GM18517 (cell line): ENCODE measurements around the gene CATSPERB.
"Not testable (repeated sequence)": the region's sequence is repeated elsewhere in the genome, so short reads cannot be mapped to it uniquely, and the experiment has no call there.

Experiments
- ATAC-seq: cut with Tn5 transposase; IDR thresholded peaks from one replicate; pipeline ENCODE4 v1.9.1; 2021; ENCODE audit warnings: mild to moderate bottlenecking, moderate library complexity; ENCODE audit not compliant: unreplicated experiment

The CATSPERB gene

DNA sequence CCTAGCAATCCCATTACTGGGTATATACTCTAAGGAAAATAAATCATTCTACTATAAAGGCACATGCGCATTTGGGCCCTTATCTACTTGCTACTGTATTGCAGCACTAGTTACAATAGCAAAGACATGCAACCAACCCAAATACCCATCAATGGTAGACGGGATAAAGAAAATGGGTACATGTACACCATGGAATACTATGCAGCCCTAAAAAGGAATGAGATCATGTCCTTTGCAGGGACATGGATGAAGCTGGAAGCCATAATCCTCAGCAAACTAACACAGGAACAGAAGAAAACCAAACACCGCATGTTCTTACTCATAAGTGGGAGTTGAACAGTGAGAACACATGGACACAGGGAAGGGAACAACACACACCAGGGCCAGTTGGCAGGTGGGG is 54.2 kb downstream of the CATSPERB start:
- not testable (repeated sequence) for ATAC-seq

DNA sequence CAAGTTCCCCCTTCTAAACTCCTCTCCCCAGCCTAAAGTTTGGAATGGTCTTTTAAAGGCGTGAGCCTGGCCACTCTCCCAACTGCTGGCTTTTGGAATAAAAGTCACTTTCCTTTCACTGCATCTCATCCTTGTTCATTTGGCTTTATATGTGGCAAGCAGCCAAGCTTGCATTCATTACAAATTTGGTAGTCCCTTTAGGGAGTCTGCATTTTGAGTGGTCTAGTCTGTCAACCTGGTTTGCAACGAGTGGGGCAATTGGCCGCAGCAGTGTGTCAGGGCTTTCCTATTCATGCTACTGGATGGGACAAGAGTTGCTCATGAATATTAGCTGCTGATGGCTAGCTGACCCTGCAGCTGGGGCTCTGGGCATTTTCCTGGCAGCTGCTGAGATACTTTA is 57.0 kb downstream of the CATSPERB start:
- ATAC-seq = no peak

- no peak for ATAC-seq
Measured at GRCh38 chr14:91669867-91670266, 62.0 kb downstream of the CATSPERB start.

DNA sequence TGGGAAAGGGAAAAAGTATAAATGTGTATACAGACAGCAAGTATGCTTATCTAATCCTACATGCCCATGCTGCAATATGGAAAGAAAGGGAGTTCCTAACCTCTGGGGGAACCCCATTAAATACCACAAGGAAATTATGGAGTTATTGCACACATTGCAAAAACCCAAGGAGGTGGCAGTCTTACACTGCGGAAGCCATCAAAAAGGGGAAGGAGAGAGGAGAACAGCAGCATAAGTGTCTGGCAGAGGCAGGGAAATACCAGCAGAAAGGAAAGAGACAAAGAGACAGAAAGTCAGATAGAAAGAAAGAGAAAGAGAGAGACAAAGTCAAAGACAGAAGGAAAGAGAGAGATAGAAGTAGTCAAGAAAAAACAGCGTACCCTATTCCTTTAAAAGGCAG is 64.8 kb downstream of the CATSPERB start:
- ATAC-seq = not testable (repeated sequence)

DNA sequence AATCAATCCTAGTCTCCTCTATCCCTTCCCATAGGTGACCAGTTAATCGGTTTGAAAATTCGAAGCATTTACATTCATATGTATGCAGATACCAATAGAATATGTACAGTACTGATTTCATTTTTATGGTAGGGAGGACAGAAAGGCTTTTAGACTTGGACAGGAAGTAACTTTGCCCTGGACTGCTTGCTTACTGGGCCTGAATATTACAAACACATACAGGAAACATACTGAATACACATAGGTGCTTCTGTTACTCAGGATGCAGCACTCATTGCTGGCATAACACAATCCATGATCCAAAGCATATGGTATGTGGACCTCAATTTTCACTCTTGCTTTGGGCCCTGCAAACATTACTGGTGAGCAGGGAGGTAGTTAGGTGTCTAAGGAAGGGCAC is 71.1 kb downstream of the CATSPERB start:
- no peak for ATAC-seq

- ATAC-seq = no peak
Measured at GRCh38 chr14:91654836-91655235, 77.0 kb downstream of the CATSPERB start.

DNA sequence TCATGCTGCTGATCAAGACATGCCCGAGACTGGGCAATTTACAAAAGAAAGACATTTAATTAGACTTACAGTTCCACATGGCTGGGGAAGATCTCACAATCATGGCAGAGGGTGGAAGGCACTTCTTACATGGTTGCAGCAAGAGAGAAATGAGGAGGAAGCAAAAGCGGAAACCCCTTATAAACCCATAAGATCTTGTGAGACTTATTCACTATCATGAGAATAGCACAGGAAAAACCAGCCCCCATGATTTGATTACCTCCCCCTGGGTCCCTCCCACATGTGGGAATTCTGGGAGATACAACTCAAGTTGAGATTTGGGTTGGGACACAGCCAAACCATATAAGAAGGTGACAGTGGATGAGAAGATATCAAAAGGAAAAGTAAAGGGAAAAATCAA is 78.4 kb downstream of the CATSPERB start:
- no peak for ATAC-seq

DNA sequence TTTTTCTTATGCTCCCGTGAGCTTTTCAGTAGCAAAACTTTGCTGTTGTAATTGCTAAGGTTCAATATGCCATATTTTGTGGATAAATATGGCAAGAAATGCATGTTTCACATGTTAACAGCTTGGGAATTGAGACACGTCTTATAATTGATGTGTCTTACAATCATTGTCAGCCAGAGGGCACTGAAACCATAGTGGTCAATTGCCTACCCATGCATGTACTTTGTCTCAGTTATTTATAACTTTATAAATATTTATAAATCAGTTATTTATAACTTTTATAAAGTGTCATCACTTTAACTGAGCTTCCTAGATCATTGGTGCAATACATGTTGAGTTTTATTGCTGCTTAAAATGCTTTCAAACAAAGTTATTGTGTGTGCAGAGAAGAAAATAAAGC is 82.0 kb downstream of the CATSPERB start:
- ATAC-seq = no peak

- no peak for ATAC-seq
Measured at GRCh38 chr14:91647856-91648255, 84.0 kb downstream of the CATSPERB start.

DNA sequence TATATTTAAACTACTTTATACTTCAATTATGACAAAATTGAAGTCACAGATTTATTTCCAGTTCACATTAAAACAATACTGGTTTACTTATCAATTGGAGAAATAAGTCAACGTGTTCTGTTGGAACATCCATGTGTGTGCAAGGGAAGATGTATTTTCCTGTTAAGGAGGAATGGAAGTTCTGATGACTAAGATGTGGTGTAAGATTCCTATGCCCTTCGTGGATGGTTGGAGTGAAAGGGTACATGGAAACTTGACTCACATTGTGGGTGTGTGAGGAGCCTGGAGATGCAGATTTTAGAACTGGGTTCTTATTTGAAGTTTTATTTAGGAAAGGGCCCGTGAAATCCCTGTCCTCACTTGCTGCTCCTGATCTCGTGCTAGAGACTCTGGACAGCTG is 95.3 kb downstream of the CATSPERB start:
- ATAC-seq = no peak

- no peak for ATAC-seq
Measured at GRCh38 chr14:91624757-91625156, 107.1 kb downstream of the CATSPERB start.

DNA sequence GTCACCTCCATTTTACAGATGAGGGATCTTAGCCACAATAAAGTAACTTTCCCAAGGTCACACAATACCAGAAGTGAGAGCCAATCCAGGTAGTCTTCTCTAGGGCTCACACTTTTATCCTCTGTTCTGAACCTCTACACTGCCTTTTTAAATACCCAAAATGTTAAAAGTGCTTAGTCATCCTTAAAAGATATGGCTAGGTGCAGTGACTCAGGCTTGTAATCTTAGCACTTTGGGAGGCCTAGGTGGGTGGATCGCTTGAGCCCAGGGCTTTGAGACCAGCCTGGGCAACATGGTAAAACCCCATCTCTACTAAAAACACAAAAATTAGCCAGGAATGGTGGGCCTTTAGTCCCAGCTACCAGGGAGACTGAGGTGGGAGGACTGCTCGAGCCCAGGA is 117.7 kb downstream of the CATSPERB start:
- no peak for ATAC-seq

GRCh38 chr14:91613459-91614112 is 118.3 kb downstream of the CATSPERB start:
- ATAC-seq = no peak

- no peak for ATAC-seq
Measured at GRCh38 chr14:91611528-91611927, 120.4 kb downstream of the CATSPERB start.

GRCh38 chr14:91609161-91609560 is 122.7 kb downstream of the CATSPERB start:
- no peak for ATAC-seq

- no peak for ATAC-seq
Measured at GRCh38 chr14:91607322-91608047, 124.4 kb downstream of the CATSPERB start.

DNA sequence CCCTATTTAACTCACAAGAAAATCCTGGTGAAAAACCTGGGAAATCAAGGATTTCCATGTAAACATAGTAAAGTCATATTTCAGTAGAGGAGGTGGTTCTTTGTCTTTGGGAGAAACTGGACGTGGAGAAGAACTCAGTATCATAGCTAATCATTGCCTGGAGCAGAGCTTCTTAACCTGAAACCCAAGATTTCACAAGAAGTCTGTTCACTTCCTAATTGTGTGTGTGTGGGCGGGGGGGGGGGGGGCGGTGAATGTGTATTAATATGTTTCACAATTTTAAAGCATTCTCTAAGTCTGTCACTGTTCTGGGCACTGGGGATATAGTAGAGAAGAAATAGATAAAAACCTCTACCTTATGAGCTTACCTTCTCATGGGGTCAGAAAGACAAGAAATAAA is 125.0 kb downstream of the CATSPERB start:
- ATAC-seq = no peak

GRCh38 chr14:91604611-91605010 is 127.3 kb downstream of the CATSPERB start:
- ATAC-seq = not testable (repeated sequence)

DNA sequence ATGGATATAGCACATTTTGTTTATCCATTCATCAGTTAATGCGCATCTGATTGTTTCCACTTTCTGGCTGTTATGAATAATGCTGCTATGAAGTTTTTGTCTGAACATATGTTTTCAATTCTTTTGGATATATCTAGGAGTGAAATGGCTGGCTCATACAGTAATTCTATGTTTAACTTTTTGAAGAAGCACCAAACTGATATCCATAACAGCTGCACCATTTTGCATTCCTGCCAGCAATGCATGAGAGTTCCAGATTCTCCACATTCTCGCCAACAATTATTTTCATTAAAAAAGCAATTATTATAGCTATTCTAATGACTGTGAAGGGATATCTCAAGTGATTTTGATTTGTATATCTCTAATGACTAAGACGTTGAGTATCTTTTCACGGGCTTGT is 131.9 kb downstream of the CATSPERB start:
- ATAC-seq = no peak

- no peak for ATAC-seq
Measured at GRCh38 chr14:91595736-91596135, 136.2 kb downstream of the CATSPERB start.

GRCh38 chr14:91593957-91594356 is 137.9 kb downstream of the CATSPERB start:
- not testable (repeated sequence) for ATAC-seq

GRCh38 chr14:91586410-91586809 is 145.5 kb downstream of the CATSPERB start:
- no peak for ATAC-seq

GRCh38 chr14:91585856-91586255 is 146.0 kb downstream of the CATSPERB start:
- no peak for ATAC-seq
